SU-DHL-6 (cell line): ENCODE measurements around the gene TMEM252.

Experiments used
- H2AFZ ChIP-seq: fragments of 200-600 bp; sonication (generic); 2 replicates; pipeline ENCODE4 v1.6.1; 2014; ENCODE audit warnings: low read depth, mild to moderate bottlenecking, moderate library complexity, mixed read lengths, antibody characterized with exemption, low read length; ENCODE audit not compliant: severe bottlenecking
- H3F3A ChIP-seq: fragments of 200-600 bp; shearing (Covaris generic); 2 replicates; pipeline ENCODE4 v1.6.0; 2016; ENCODE audit warnings: antibody characterized with exemption, mild to moderate bottlenecking; ENCODE audit not compliant: insufficient read depth
- H3K27ac ChIP-seq: fragments of 200-600 bp; sonication (generic); 2 replicates; pipeline ENCODE4 v1.5.1; 2016; ENCODE audit warnings: low read depth, mild to moderate bottlenecking, low read length, moderate library complexity, mixed read lengths
- H3K27me3 ChIP-seq: fragments of 200-600 bp; sonication (generic), shearing (Covaris generic); 2 replicates; pipeline ENCODE4 v1.6.0; 2014; ENCODE audit warnings: mild to moderate bottlenecking, low read length
- H3K36me3 ChIP-seq: fragments of 200-600 bp; sonication (generic); 2 replicates; pipeline ENCODE4 v1.6.1; 2014; ENCODE audit warnings: mild to moderate bottlenecking, low read length, mixed read lengths
- H3K4me2 ChIP-seq: fragments of 300-600, 200-600 bp; shearing (Covaris generic), sonication (generic); 2 replicates; pipeline ENCODE4 v1.6.0; 2014; ENCODE audit warnings: low read length, low read depth, mild to moderate bottlenecking; ENCODE audit not compliant: poor library complexity, severe bottlenecking
- H3K4me3 ChIP-seq: fragments of 200-600 bp; sonication (generic); 2 replicates; pipeline ENCODE4 v1.5.1; 2014; ENCODE audit warnings: antibody characterized with exemption, low read length, mild to moderate bottlenecking, mixed read lengths; ENCODE audit not compliant: insufficient read depth, poor library complexity, severe bottlenecking
- H3K79me2 ChIP-seq: fragments of 200-600 bp; sonication (generic); 2 replicates; pipeline ENCODE4 v1.6.1; 2014; ENCODE audit warnings: mild to moderate bottlenecking, low read length, moderate library complexity; ENCODE audit not compliant: insufficient read depth
- H3K9ac ChIP-seq: fragments of 200-600 bp; sonication (generic); 2 replicates; pipeline ENCODE4 v1.7.0; 2014; ENCODE audit warnings: mild to moderate bottlenecking, low read length
- H3K9me2 ChIP-seq: fragments of 200-600 bp; sonication (generic); replicated peaks from 2 replicates; pipeline ENCODE4 v1.6.1; 2014; ENCODE audit warnings: low read length; ENCODE audit not compliant: insufficient read depth
- H3K9me3 ChIP-seq: fragments of 200-600 bp; sonication (generic); 2 replicates; pipeline ENCODE4 v1.6.1; 2014; ENCODE audit warnings: low read length, mixed read lengths; ENCODE audit not compliant: insufficient read depth
- H4K20me1 ChIP-seq: fragments of 200-600 bp; sonication (generic); 2 replicates; pipeline ENCODE4 v1.6.1; 2014; ENCODE audit warnings: low read depth, mild to moderate bottlenecking, antibody characterized with exemption, low read length, moderate library complexity, mixed read lengths
- CTCF ChIP-seq: fragments of 200-600 bp; sonication (generic); IDR thresholded peaks from one replicate; pipeline ENCODE4 v1.5.1; 2017; ENCODE audit warnings: antibody characterized with exemption, mild to moderate bottlenecking, low read length, moderate library complexity; ENCODE audit not compliant: insufficient read depth, poor library complexity, severe bottlenecking
- EZH2phosphoT487 ChIP-seq: fragments of 200-600 bp; sonication (generic), shearing (Covaris generic); conservative IDR thresholded peaks from 2 replicates; pipeline ENCODE4 v1.6.1; 2018; ENCODE audit warnings: mild to moderate bottlenecking, antibody characterized with exemption, low read length, moderate library complexity, mixed read lengths

Gene TMEM252

GRCh38 chr9:68489646-68490045, 51.0 kb downstream of the TMEM252 start:
- H3K36me3 ChIP-seq: no peaks in the 10 kb centered on the region
- no peak overlapping the region for H2AFZ ChIP-seq
- H3K79me2 ChIP-seq: no peaks in the 10 kb centered on the region
- no peak overlapping the region for H3K4me2 ChIP-seq
- no peaks in the 10 kb centered on the region for H3K9me2 ChIP-seq
- H3K27me3 ChIP-seq: no peaks in the 10 kb centered on the region
- no peak overlapping the region for H3K9ac ChIP-seq
- no peak overlapping the region for H3K4me3 ChIP-seq
- TF ChIP-seq EZH2phosphoT487: no peak
- TF ChIP-seq CTCF: no peak
- H3K27ac ChIP-seq: no peak overlapping the region
- H3F3A ChIP-seq: no peaks in the 10 kb centered on the region
- no peaks in the 10 kb centered on the region for H4K20me1 ChIP-seq
- no peaks in the 10 kb centered on the region for H3K9me3 ChIP-seq

- no peaks in the 10 kb centered on the region for H4K20me1 ChIP-seq
- H3K9ac ChIP-seq: no peak overlapping the region
- no peak overlapping the region for H2AFZ ChIP-seq
- no peak overlapping the region for H3K4me3 ChIP-seq
- H3F3A ChIP-seq: no peaks in the 10 kb centered on the region
- H3K36me3 ChIP-seq: no peaks in the 10 kb centered on the region
- H3K79me2 ChIP-seq: no peaks in the 10 kb centered on the region
- H3K9me2 ChIP-seq: no peaks in the 10 kb centered on the region
- H3K27ac ChIP-seq: no peak overlapping the region
- TF ChIP-seq EZH2phosphoT487: no peak
- TF ChIP-seq CTCF: no peak
- no peak overlapping the region for H3K4me2 ChIP-seq
- H3K9me3 ChIP-seq: no peaks in the 10 kb centered on the region
- H3K27me3 ChIP-seq: no peaks in the 10 kb centered on the region
Measured at GRCh38 chr9:68488126-68488525, 52.6 kb downstream of the TMEM252 start.
